ENCODE data around the gene PREP.

- TF ChIP-seq POLR2A (IDR thresholded peaks at IDR 0.05): no peak
- no peak for TF ChIP-seq CTCF (IDR thresholded peaks at IDR 0.05)
These were observed 41.1 kb upstream of the PREP start for GRCh38 chr6:105443941-105444340.
